ENCODE measurements around the gene CCR9.

CCR9 gene

DNA sequence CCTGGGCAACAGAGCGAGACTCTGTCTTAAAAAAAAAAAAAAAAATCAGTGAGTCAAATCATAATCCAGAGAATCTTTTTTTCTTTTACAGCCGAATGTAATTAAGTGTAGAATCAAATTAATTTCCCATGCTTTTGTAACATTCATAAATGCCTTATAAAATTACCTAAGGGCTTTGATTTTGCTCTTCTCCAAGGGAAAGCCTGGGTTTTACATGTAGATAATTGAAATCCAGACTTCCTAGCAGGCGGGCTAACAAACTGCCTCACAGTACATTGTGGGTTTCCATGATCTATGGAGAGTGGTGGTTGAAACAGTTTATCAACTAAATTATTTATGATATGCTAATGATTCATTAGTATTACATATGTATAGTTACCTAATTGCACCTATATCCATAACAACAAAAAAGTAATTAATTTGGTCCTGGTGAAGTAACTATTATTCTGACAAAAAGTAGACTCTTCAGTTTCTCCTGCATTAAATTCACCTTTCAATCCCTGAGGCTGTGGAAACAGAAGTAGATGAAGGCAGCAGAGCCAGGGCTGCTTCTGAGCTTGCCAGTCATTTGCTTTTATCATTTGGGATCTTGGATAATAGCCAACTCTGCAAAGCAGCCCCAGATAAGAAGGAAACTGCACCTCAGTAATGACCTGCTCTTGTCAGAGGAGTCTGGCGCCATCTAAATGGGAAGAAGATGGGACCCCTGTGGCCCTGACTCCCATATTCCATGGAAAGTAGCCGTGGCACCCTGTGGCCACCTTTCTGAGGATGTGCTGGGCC is 9.5 kb downstream of the CCR9 start:
- Histone ChIP-seq H3K4me3 (ENCODE audit: insufficient read length, low read depth) (no peak overlapping the region), H3K4me1 (ENCODE audit: insufficient read depth, insufficient read length) (no peaks in the 10 kb centered on the region), H3K36me3 (ENCODE audit: insufficient read depth, insufficient read length, low read length) (no peaks in the 10 kb centered on the region), H3K27me3 (ENCODE audit: insufficient read depth, insufficient read length) (no peaks in the 10 kb centered on the region), H3K9ac (ENCODE audit: insufficient read length, low read depth) (no peak overlapping the region), H3K9me3 (ENCODE audit: insufficient read depth, low read length) (no peaks in the 10 kb centered on the region)
- DNase-seq (ENCODE audit: low read depth, low spot score): no peak
- no peak for TF ChIP-seq SUZ12 (IDR thresholded peaks at IDR 0.05; ENCODE audit: extremely low read depth, insufficient read depth, insufficient read length)
- TF ChIP-seq YY1 (IDR thresholded peaks at IDR 0.05; ENCODE audit: insufficient read depth, insufficient read length): no peak
- TF ChIP-seq ZNF274 (IDR thresholded peaks at IDR 0.05; ENCODE audit: low read depth, low read length): no peak

GRCh38 chr3:45896956-45897355 is 10.6 kb downstream of the CCR9 start:
- H3K27me3 ChIP-seq (ENCODE audit: insufficient read depth, insufficient read length): no peaks in the 10 kb centered on the region
- DNase-seq (ENCODE audit: low read depth, low spot score): no peak

DNA sequence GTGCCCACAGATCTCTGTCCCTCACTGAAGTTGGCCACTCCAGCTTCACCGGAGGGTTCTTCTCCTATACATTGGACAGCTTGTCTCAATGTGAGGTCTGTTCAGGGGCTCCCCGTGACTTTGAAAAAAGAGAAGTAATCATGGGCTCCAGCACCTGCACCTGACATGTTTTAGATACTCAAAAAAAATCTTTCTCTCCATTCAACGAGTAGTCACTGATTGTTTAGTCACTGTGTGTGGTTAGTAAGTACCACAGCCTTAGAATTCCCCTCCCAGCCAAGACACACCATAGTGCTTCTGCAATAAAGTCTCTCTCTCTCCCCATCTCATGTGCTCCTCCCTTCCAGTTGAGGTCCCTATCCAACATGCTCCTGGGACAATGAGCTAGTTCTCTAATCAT is 18.6 kb downstream of the CCR9 start:
- H3K4me1 ChIP-seq (ENCODE audit: insufficient read depth, insufficient read length): no peaks in the 10 kb centered on the region
- TF ChIP-seq ZNF274 (IDR thresholded peaks at IDR 0.05; ENCODE audit: low read depth, low read length) (no peak), SUZ12 (IDR thresholded peaks at IDR 0.05; ENCODE audit: extremely low read depth, insufficient read depth, insufficient read length) (no peak), YY1 (IDR thresholded peaks at IDR 0.05; ENCODE audit: insufficient read depth, insufficient read length) (no peak)

More at GRCh38 chr3:45896956-45897355, 10.6 kb downstream of the CCR9 start:
- Histone ChIP-seq H3K4me1 (ENCODE audit: insufficient read depth, insufficient read length) (no peaks in the 10 kb centered on the region), H3K36me3 (ENCODE audit: insufficient read depth, insufficient read length, low read length) (no peaks in the 10 kb centered on the region), H3K9ac (ENCODE audit: insufficient read length, low read depth) (no peak overlapping the region), H3K9me3 (ENCODE audit: insufficient read depth, low read length) (no peaks in the 10 kb centered on the region), H3K4me3 (ENCODE audit: insufficient read length, low read depth) (no peak overlapping the region)
- TF ChIP-seq ZNF274 (IDR thresholded peaks at IDR 0.05; ENCODE audit: low read depth, low read length): no peak
- TF ChIP-seq YY1 (IDR thresholded peaks at IDR 0.05; ENCODE audit: insufficient read depth, insufficient read length): no peak
- TF ChIP-seq SUZ12 (IDR thresholded peaks at IDR 0.05; ENCODE audit: extremely low read depth, insufficient read depth, insufficient read length): no peak

DNA sequence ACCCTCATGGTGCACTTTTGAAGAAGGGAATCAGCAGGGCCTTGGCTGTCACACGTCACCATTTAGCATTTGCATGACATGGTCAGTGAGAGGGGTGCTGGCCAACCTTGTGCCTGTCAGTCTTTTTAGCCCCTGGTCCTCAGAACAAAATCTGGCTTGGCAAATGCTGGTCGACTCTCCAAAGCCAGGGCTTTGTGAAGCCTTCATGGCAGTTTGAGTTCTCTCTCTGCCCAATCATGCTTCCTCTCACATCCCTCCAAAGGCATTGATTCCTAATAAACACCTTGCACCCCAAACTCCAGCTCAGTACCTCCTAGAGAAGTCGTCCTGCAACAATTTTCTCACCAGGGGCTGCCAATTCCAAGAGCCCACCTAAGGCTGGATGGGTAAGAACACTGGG is 19.4 kb downstream of the CCR9 start:
- peaks cover 14% of the 10 kb centered on the region; the same call in 1 of the 2 replicates for H3K9me3 ChIP-seq (ENCODE audit: insufficient read depth, low read length)
- H3K27me3 ChIP-seq (ENCODE audit: insufficient read depth, insufficient read length): no peaks in the 10 kb centered on the region
- TF ChIP-seq YY1 (IDR thresholded peaks at IDR 0.05; ENCODE audit: insufficient read depth, insufficient read length) (no peak), SUZ12 (IDR thresholded peaks at IDR 0.05; ENCODE audit: extremely low read depth, insufficient read depth, insufficient read length) (no peak), ZNF274 (IDR thresholded peaks at IDR 0.05; ENCODE audit: low read depth, low read length) (peak; percentile 56)
- no peaks in the 10 kb centered on the region for H3K4me1 ChIP-seq (ENCODE audit: insufficient read depth, insufficient read length)
- H3K4me3 ChIP-seq (ENCODE audit: insufficient read length, low read depth): no peak overlapping the region
- H3K9ac ChIP-seq (ENCODE audit: insufficient read length, low read depth): no peak overlapping the region
- no peaks in the 10 kb centered on the region for H3K36me3 ChIP-seq (ENCODE audit: insufficient read depth, insufficient read length, low read length)
- no peak for DNase-seq (ENCODE audit: low read depth, low spot score)

More for the DNA sequence above, 18.6 kb downstream of the CCR9 start:
- Histone ChIP-seq H3K36me3 (ENCODE audit: insufficient read depth, insufficient read length, low read length) (no peaks in the 10 kb centered on the region), H3K27me3 (ENCODE audit: insufficient read depth, insufficient read length) (no peaks in the 10 kb centered on the region), H3K9me3 (ENCODE audit: insufficient read depth, low read length) (peaks cover 14% of the 10 kb centered on the region; the same call in 1 of the 2 replicates), H3K4me3 (ENCODE audit: insufficient read length, low read depth) (no peak overlapping the region), H3K9ac (ENCODE audit: insufficient read length, low read depth) (no peak overlapping the region)
- no peak for DNase-seq (ENCODE audit: low read depth, low spot score)

DNA sequence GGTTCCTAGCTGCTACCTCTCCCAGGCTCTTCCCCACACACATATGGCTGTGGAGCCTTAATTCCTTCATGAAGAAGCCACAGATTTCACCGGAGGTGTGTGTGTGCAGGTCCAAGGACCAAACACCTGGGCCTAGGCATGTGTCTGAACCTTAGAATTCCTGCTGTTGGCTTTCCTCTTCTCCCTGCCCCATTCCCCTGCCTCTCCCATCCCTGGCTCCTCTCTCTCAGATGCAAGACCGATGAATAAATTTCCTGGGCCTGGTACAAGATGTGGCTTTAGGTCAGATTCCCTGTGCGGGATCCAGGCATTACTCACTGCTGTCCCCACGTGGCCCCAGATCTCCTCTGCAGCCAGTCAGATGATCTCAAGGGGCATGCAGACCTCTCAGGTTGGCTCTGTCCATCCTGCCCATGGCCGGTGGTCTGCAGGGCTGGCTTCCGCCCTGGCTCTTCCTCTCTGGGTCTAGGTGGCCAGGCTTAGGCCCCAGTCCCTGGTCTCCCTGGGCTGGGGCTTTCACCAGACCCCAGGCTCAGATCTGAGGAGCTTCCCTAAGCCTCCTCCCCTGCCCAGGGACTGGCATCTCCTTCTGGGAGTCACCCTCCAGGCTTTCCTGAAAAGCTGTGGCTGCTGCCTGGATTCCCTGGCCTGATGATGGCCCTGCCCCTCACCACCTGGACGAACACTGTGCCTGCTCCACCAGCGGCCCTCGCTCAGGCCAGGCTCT is 20.5 kb downstream of the CCR9 start:
- no peak overlapping the region for H3K4me3 ChIP-seq (ENCODE audit: insufficient read length, low read depth)
- no peak overlapping the region for H3K9ac ChIP-seq (ENCODE audit: insufficient read length, low read depth)
- TF ChIP-seq SUZ12 (IDR thresholded peaks at IDR 0.05; ENCODE audit: extremely low read depth, insufficient read depth, insufficient read length): no peak
- no peak for TF ChIP-seq ZNF274 (IDR thresholded peaks at IDR 0.05; ENCODE audit: low read depth, low read length)
- TF ChIP-seq YY1 (IDR thresholded peaks at IDR 0.05; ENCODE audit: insufficient read depth, insufficient read length): no peak
- H3K4me1 ChIP-seq (ENCODE audit: insufficient read depth, insufficient read length): no peaks in the 10 kb centered on the region
- H3K27me3 ChIP-seq (ENCODE audit: insufficient read depth, insufficient read length): no peaks in the 10 kb centered on the region
- DNase-seq (ENCODE audit: low read depth, low spot score): no peak
- H3K9me3 ChIP-seq (ENCODE audit: insufficient read depth, low read length): peaks cover 14% of the 10 kb centered on the region; the same call in 1 of the 2 replicates
- no peaks in the 10 kb centered on the region for H3K36me3 ChIP-seq (ENCODE audit: insufficient read depth, insufficient read length, low read length)

- TF ChIP-seq YY1 (IDR thresholded peaks at IDR 0.05; ENCODE audit: insufficient read depth, insufficient read length) (no peak), ZNF274 (IDR thresholded peaks at IDR 0.05; ENCODE audit: low read depth, low read length) (no peak), SUZ12 (IDR thresholded peaks at IDR 0.05; ENCODE audit: extremely low read depth, insufficient read depth, insufficient read length) (no peak)
- Histone ChIP-seq H3K9me3 (ENCODE audit: insufficient read depth, low read length) (peaks cover 14% of the 10 kb centered on the region; the same call in 1 of the 2 replicates), H3K9ac (ENCODE audit: insufficient read length, low read depth) (no peak overlapping the region), H3K36me3 (ENCODE audit: insufficient read depth, insufficient read length, low read length) (no peaks in the 10 kb centered on the region), H3K4me1 (ENCODE audit: insufficient read depth, insufficient read length) (no peaks in the 10 kb centered on the region), H3K27me3 (ENCODE audit: insufficient read depth, insufficient read length) (peaks cover 5% of the 10 kb centered on the region), H3K4me3 (ENCODE audit: insufficient read length, low read depth) (no peak overlapping the region)
- DNase-seq (ENCODE audit: low read depth, low spot score): no peak
Measured at GRCh38 chr3:45907769-45908705, 21.7 kb downstream of the CCR9 start.

Measured in NT2/D1 (cell line).